K562 (cell line): Measurements from ENCODE around the gene SLC22A6.

ENCODE experiments used
- NFE2 ChIP-seq: IDR thresholded peaks from 2 replicates; pipeline ENCODE4 v1.6.1; 2014; ENCODE audit warnings: antibody characterized with exemption, low read depth
- TF ChIP-seq, protein P1 (sequence below), 3 experiments: IDR thresholded peaks in 2 of 3; conservative IDR thresholded peaks in 1 of 3; 2 replicates each; pipeline ENCODE4 v1.5.1; 2011 to 2012; ENCODE audit warnings: low read length in 3 of 3, mild to moderate bottlenecking in 3 of 3, control low read depth in 2 of 3, improper control_type of control experiment in 1 of 3, inconsistent platforms in 1 of 3, low read depth in 1 of 3, mixed read lengths in 1 of 3, moderate library complexity in 1 of 3; ENCODE audit not compliant: insufficient read depth in 2 of 3
- TF ChIP-seq, protein P2 (sequence below): fragments of 450-650 bp; IDR thresholded peaks from 2 replicates; pipeline ENCODE4 v1.6.1; 2014; ENCODE audit warnings: low read depth, mild to moderate bottlenecking, moderate library complexity, borderline replicate concordance

DNA sequence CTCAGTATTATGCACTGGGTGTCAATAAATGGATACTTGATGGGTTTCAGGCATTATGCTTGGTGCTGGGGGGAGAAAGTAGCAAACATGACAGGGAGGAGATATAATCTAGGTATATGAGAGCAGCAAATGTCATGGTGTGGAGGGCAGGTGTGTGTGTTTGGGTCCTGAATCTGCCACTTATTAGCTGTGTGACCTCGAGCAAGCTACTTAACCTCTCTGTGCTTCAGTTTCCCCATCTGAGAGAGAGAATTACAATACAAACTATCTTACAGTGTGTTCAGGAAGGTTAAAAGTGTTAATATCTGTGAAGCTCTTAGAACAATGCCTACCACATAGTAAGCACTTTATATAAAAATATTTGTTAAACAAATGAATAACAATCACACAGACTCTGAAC lies 28.1 kb upstream of the SLC22A6 start:
- TF ChIP-seq, protein P1, sequence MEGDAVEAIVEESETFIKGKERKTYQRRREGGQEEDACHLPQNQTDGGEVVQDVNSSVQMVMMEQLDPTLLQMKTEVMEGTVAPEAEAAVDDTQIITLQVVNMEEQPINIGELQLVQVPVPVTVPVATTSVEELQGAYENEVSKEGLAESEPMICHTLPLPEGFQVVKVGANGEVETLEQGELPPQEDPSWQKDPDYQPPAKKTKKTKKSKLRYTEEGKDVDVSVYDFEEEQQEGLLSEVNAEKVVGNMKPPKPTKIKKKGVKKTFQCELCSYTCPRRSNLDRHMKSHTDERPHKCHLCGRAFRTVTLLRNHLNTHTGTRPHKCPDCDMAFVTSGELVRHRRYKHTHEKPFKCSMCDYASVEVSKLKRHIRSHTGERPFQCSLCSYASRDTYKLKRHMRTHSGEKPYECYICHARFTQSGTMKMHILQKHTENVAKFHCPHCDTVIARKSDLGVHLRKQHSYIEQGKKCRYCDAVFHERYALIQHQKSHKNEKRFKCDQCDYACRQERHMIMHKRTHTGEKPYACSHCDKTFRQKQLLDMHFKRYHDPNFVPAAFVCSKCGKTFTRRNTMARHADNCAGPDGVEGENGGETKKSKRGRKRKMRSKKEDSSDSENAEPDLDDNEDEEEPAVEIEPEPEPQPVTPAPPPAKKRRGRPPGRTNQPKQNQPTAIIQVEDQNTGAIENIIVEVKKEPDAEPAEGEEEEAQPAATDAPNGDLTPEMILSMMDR (IDR thresholded peaks at IDR 0.05 in 2 of 3, conservative IDR thresholded peaks at IDR 0.05 in 1 of 3; ENCODE audit: insufficient read depth in 2 of 3, low read depth in 1 of 3, low read length in 3 of 3), result no peak
- TF ChIP-seq, protein P2, sequence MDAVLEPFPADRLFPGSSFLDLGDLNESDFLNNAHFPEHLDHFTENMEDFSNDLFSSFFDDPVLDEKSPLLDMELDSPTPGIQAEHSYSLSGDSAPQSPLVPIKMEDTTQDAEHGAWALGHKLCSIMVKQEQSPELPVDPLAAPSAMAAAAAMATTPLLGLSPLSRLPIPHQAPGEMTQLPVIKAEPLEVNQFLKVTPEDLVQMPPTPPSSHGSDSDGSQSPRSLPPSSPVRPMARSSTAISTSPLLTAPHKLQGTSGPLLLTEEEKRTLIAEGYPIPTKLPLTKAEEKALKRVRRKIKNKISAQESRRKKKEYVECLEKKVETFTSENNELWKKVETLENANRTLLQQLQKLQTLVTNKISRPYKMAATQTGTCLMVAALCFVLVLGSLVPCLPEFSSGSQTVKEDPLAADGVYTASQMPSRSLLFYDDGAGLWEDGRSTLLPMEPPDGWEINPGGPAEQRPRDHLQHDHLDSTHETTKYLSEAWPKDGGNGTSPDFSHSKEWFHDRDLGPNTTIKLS, result no peak
- no peak for TF ChIP-seq NFE2
